Activated CD8-positive, alpha-beta T cell treated with anti-CD3 and anti-CD28 coated beads for 36 hours (primary cell): ENCODE results near the gene NBEAL2. TPM values are rescaled to one million over a fixed set of nuclear protein-coding genes. Genes with fewer than 3 reads are reported as not detected.
A peak's percentile ranks its signal among the peaks of the same experiment; 100 is the strongest.

Experiments
- ATAC-seq: fragments of 200-7000 bp; cut with Tn5 transposase; one replicate; pipeline ENCODE4 v1.10.0; 2021; ENCODE audit warnings: mild to moderate bottlenecking, moderate library complexity
- CTCF ChIA-PET: fragments of 350-600 bp; sonication (Branson Sonifier 250); formaldehyde crosslinking; loops from one replicate; lab custom pipeline; 2021; ENCODE audit warnings: antibody characterized with exemption; lab: Charles Lee
- POLR2A ChIA-PET: fragments of 350-600 bp; sonication (Branson Sonifier 250); formaldehyde crosslinking; loops from one replicate; lab custom pipeline; 2021; ENCODE audit warnings: antibody characterized with exemption; lab: Charles Lee
- DNase-seq: peaks from one replicate; pipeline ENCODE4 v3.0.0-alpha.2; 2020
- H3K27ac Mint-ChIP-seq: one replicate; pipeline ENCODE4 v1.8.0; 2021; ENCODE audit warnings: mild to moderate bottlenecking, mixed read lengths
- H3K27me3 Mint-ChIP-seq: one replicate; pipeline ENCODE4 v1.8.0; 2021; ENCODE audit warnings: mixed read lengths
- H3K36me3 Mint-ChIP-seq: one replicate; pipeline ENCODE4 v1.8.0; 2021; ENCODE audit warnings: low read depth, mixed read lengths
- H3K4me1 Mint-ChIP-seq: one replicate; pipeline ENCODE4 v1.8.0; 2021; ENCODE audit warnings: low read depth, mixed read lengths
- H3K4me3 Mint-ChIP-seq: one replicate; pipeline ENCODE4 v1.8.0; 2021; ENCODE audit warnings: mild to moderate bottlenecking, moderate library complexity, mixed read lengths
- H3K9me3 Mint-ChIP-seq: one replicate; pipeline ENCODE4 v1.8.0; 2021; ENCODE audit warnings: mixed read lengths
- intact Hi-C: fragments of 100-400 bp; cut with micrococcal nuclease; formaldehyde crosslinking; loops from one replicate; pipeline ENCODE4 v1.10.0; 2022
- total RNA-seq, 2 experiments: library from RNA; stranded (reverse); gene quantifications; one replicate each; pipeline ENCODE4 v1.2.3, GENCODE V29; 2021
- TF ChIP-seq, protein P1 (sequence below): fragments of 200-600 bp; IDR thresholded peaks from one replicate; pipeline ENCODE4 v1.8.0; 2022; ENCODE audit warnings: antibody characterized with exemption, mild to moderate bottlenecking

Gene NBEAL2
- total RNA-seq, 2 experiments from 2014 or later, result 58.9 to 63.7 TPM

- Mint-ChIP-seq H3K9me3 (peaks cover 5% of the 10 kb centered on the region), H3K4me1 (peaks cover 70% of the 10 kb centered on the region), H3K27ac (peak overlapping the region; percentile 80), H3K27me3 (no peaks in the 10 kb centered on the region), H3K36me3 (peaks cover 40% of the 10 kb centered on the region), H3K4me3 (no peak overlapping the region)
- intact Hi-C loops, result no loop called here
- no peak for DNase-seq
- ChIA-PET CTCF (interaction anchor here (0.9 to 4.4 kb wide), 4 partner anchors 8 to 85 kb away, joined by 3 to 24 read pairs (median 6); no protein-coding TSS in a partner anchor), POLR2A (interaction anchor here (0.6 to 2.4 kb wide), 4 partner anchors 10 to 370 kb away, joined by 3 to 7 read pairs (median 3); no protein-coding TSS in a partner anchor)
- no peak for ATAC-seq
- TF ChIP-seq, protein P1, sequence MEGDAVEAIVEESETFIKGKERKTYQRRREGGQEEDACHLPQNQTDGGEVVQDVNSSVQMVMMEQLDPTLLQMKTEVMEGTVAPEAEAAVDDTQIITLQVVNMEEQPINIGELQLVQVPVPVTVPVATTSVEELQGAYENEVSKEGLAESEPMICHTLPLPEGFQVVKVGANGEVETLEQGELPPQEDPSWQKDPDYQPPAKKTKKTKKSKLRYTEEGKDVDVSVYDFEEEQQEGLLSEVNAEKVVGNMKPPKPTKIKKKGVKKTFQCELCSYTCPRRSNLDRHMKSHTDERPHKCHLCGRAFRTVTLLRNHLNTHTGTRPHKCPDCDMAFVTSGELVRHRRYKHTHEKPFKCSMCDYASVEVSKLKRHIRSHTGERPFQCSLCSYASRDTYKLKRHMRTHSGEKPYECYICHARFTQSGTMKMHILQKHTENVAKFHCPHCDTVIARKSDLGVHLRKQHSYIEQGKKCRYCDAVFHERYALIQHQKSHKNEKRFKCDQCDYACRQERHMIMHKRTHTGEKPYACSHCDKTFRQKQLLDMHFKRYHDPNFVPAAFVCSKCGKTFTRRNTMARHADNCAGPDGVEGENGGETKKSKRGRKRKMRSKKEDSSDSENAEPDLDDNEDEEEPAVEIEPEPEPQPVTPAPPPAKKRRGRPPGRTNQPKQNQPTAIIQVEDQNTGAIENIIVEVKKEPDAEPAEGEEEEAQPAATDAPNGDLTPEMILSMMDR, result no peak
Measured at GRCh38 chr3:46932455-46933225, 46.8 kb upstream of the NBEAL2 start.

GRCh38 chr3:46933261-46933660 lies 46.2 kb upstream of the NBEAL2 start:
- intact Hi-C loops, result no loop called here
- peaks cover 42% of the 10 kb centered on the region for H3K36me3 Mint-ChIP-seq
- no peak for DNase-seq
- no peak for ATAC-seq
- peaks cover 5% of the 10 kb centered on the region for H3K9me3 Mint-ChIP-seq
- POLR2A ChIA-PET, result interaction anchor here (0.6 to 2.4 kb wide), 5 partner anchors 9 to 369 kb away, joined by 3 to 9 read pairs (median 3); no protein-coding TSS in a partner anchor
- TF ChIP-seq, protein P1, result no peak
- peak overlapping the region; percentile 32 for H3K27ac Mint-ChIP-seq
- no peaks in the 10 kb centered on the region for H3K27me3 Mint-ChIP-seq
- CTCF ChIA-PET, result interaction anchor here (0.9 to 4.4 kb wide), 5 partner anchors 9 to 86 kb away, joined by 3 to 24 read pairs (median 3); no protein-coding TSS in a partner anchor
- peaks cover 66% of the 10 kb centered on the region for H3K4me1 Mint-ChIP-seq
- no peak overlapping the region for H3K4me3 Mint-ChIP-seq

GRCh38 chr3:46934072-46934471 lies 45.4 kb upstream of the NBEAL2 start:
- intact Hi-C loops, result no loop called here
- Mint-ChIP-seq H3K36me3 (peaks cover 39% of the 10 kb centered on the region), H3K4me1 (peaks cover 63% of the 10 kb centered on the region), H3K4me3 (no peak overlapping the region), H3K9me3 (peaks cover under 1% of the 10 kb centered on the region), H3K27ac (no peak overlapping the region), H3K27me3 (no peaks in the 10 kb centered on the region)
- TF ChIP-seq, protein P1, result no peak
- CTCF ChIA-PET, result interaction anchor here (1.5 to 4.4 kb wide), 3 partner anchors 10 to 74 kb away, joined by 3 to 24 read pairs (median 8); no protein-coding TSS in a partner anchor
- POLR2A ChIA-PET, result interaction anchor here (0.9 to 1.7 kb wide), 3 partner anchors 13 to 229 kb away, joined by 3 to 9 read pairs (median 5); no protein-coding TSS in a partner anchor
- no peak for ATAC-seq
- DNase-seq, result no peak

GRCh38 chr3:46934498-46935167 lies 44.8 kb upstream of the NBEAL2 start:
- H3K4me1 Mint-ChIP-seq, result peaks cover 59% of the 10 kb centered on the region
- H3K9me3 Mint-ChIP-seq, result no peaks in the 10 kb centered on the region
- POLR2A ChIA-PET, result interaction anchor here (0.9 to 2.2 kb wide), 5 partner anchors 12 to 229 kb away, joined by 3 to 9 read pairs (median 5); no protein-coding TSS in a partner anchor
- TF ChIP-seq, protein P1, result no peak
- no peak overlapping the region for H3K27ac Mint-ChIP-seq
- H3K36me3 Mint-ChIP-seq, result peaks cover 37% of the 10 kb centered on the region
- DNase-seq (no peak), ATAC-seq (no peak)
- CTCF ChIA-PET, result interaction anchor here (1.5 to 4.4 kb wide), 3 partner anchors 10 to 75 kb away, joined by 3 to 24 read pairs (median 8); no protein-coding TSS in a partner anchor
- H3K27me3 Mint-ChIP-seq, result no peaks in the 10 kb centered on the region
- H3K4me3 Mint-ChIP-seq, result no peak overlapping the region
- intact Hi-C loops, result no loop called here
